Subcutaneous abdominal adipose tissue (tissue), 5 donors: ENCODE results near the gene MRPL53.

ENCODE experiments used
- H3K27ac ChIP-seq: one replicate; pipeline ENCODE4 v1.7.0; 2013; ENCODE audit warnings: low read depth, mild to moderate bottlenecking, inconsistent platforms, low read length, moderate library complexity
- H3K27me3 ChIP-seq, 5 donors: one replicate each; pipeline ENCODE4 v1.7.0; 2013; ENCODE audit warnings: low read length in 5 of 5, inconsistent platforms in 1 of 5; ENCODE audit not compliant: control insufficient read depth in 5 of 5, insufficient read depth in 4 of 5
- H3K36me3 ChIP-seq, 5 donors: one replicate each; pipeline ENCODE4 v1.7.0; 2013; ENCODE audit warnings: low read length in 5 of 5; ENCODE audit not compliant: control insufficient read depth in 5 of 5, insufficient read depth in 5 of 5
- H3K4me1 ChIP-seq, 5 donors: one replicate each; pipeline ENCODE4 v1.7.0; 2013; ENCODE audit warnings: low read length in 5 of 5, mild to moderate bottlenecking in 3 of 5, moderate library complexity in 1 of 5; ENCODE audit not compliant: control insufficient read depth in 5 of 5, insufficient read depth in 5 of 5
- H3K4me3 ChIP-seq, 5 donors: one replicate each; pipeline ENCODE4 v1.7.0; 2013; ENCODE audit warnings: low read length in 5 of 5, low read depth in 1 of 5
- H3K9ac ChIP-seq, 5 donors: one replicate each; pipeline ENCODE4 v1.7.0; 2013; ENCODE audit warnings: low read length in 5 of 5, mild to moderate bottlenecking in 4 of 5, moderate library complexity in 3 of 5
- H3K9me3 ChIP-seq, 5 donors: one replicate each; pipeline ENCODE4 v1.7.0; 2013; ENCODE audit warnings: low read length in 5 of 5; ENCODE audit not compliant: control insufficient read depth in 5 of 5
- donor health status: healthy.
- donor health status: healthy.
- donor health status: healthy.
- donor health status: healthy.
- donor health status: healthy.

MRPL53 gene

DNA sequence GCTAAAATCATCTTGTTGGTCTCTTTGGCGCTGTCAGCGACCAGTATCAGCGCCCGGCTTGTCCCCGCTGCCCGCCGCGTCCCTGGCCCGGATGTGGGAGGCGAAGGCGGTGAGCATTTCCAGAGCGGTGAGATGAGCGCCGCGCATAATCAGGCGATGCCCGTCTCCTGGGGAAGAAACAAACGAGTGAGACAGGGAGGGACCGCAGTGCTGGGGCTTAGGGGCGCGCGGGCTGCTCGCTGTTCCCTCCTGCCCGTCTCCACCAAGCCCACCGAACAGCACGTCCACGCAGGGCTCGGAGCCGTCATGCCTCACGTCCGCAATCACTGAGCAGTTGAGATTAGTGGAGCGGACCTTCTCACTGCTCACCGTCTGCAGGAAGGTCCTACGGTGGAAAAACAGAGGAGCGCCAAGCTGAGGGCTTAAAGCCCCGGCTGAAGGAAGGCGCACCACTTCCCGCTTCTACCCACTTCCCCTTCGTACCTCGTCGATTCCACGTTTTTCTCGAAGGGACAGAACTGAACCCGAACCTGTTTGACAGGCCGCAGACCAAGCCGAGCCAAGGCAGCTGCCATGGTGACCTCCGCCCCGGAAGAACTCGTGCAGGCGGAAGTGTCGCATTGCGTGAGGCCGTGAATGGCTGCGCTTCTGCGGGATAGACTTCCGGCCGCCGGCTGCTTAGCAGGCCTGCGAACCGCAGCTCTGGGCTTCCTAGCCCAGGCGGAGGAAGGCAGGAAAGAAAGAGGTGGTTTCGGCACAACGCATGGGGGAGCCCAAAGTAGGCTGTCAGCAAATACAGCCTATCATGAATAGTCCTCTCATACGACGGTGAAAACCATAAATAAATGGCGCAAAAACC, at the start of gene MRPL53:
Gene MRPL53, minus strand, starts transcription at position 595 of the 859 bp plus-strand sequence. Its CDS starts 20 bp downstream, at position 575.
- peak within 1 kb of the TSS; percentile 77 to 92 (median 84) for H3K9ac ChIP-seq
- peaks cover 2 to 28% (median 27%) of the 10 kb centered on the region in 5 donors for H3K4me1 ChIP-seq
- no peaks in the 10 kb centered on the region for H3K27me3 ChIP-seq
- H3K9me3 ChIP-seq: no peaks in the 10 kb centered on the region
- peak within 1 kb of the TSS; percentile 93 for H3K27ac ChIP-seq
- peak within 1 kb of the TSS; percentile 86 to 98 (median 92) for H3K4me3 ChIP-seq
- peaks cover 0 to 24% (median 17%) of the 10 kb centered on the region in 5 donors for H3K36me3 ChIP-seq

DNA sequence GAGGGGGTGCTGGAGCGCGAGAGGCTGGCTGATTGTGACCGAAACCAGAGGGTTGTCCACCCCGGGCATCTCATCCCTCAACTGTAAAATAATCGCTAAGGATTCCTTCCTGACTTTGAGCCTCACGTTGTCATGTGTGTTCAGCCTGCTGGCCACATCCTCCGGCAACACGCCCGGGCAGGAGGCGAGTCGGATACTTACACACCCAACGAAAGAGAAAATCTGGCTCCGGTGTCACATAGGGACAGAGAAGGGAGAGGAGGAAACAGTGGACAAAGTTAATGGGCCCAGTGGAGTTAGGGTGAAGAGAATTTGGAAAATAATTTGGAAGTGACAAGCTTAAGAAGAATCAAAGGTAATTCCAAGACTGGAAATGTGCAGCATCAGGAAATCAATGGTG, 44.2 kb upstream of the MRPL53 start:
- Histone ChIP-seq H3K9ac (no peak overlapping the region), H3K36me3 (no peaks in the 10 kb centered on the region), H3K9me3 (no peaks in the 10 kb centered on the region), H3K27ac (no peak overlapping the region), H3K27me3 (peaks cover 55 to 84% (median 69%) of the 10 kb centered on the region in 5 donors), H3K4me1 (peaks cover 0 to 29% (median 24%) of the 10 kb centered on the region in 5 donors), H3K4me3 (peak overlapping the region in 4 of 5 donors; percentile 44 to 65 (median 48))

DNA sequence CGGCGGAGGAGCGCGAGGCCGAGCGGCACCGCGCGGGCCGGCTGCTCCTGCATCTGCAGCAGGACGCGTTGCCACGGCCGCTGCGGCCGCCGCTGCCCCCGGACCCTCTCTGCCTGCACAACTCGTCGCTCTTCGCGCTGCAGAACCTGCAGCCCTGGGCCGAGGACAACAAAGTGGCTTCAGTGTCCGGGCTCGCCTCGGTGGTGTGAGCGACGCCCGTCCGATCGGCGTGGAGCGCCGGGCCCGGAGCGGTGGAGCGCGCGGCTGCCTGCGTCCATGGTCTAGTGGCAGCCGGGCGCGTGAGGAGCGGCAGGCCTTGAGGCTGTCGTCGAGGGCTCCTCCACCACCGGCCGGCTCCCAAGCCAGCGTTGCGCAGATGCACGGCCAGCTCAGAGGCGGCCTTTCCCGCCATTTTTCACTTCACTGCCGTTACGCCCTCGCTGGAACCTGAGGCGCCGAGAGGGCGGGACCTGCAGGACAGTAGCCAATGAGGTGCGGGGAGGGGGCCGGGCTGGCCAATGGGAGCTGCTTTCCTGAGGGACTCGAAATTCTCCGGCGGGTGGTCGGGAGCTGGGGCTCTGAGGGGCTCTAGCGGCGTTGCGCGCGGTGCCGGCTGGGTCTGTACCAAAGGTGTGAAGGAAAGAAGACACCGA, 43.6 kb upstream of the MRPL53 start:
- Histone ChIP-seq H3K27ac (no peak overlapping the region), H3K9ac (no peak overlapping the region), H3K9me3 (no peaks in the 10 kb centered on the region), H3K4me3 (peak overlapping the region in 4 of 5 donors; percentile 44 to 65 (median 48)), H3K4me1 (peaks cover 0 to 29% (median 24%) of the 10 kb centered on the region in 5 donors), H3K27me3 (peaks cover 60 to 90% (median 75%) of the 10 kb centered on the region in 5 donors), H3K36me3 (no peaks in the 10 kb centered on the region)

DNA sequence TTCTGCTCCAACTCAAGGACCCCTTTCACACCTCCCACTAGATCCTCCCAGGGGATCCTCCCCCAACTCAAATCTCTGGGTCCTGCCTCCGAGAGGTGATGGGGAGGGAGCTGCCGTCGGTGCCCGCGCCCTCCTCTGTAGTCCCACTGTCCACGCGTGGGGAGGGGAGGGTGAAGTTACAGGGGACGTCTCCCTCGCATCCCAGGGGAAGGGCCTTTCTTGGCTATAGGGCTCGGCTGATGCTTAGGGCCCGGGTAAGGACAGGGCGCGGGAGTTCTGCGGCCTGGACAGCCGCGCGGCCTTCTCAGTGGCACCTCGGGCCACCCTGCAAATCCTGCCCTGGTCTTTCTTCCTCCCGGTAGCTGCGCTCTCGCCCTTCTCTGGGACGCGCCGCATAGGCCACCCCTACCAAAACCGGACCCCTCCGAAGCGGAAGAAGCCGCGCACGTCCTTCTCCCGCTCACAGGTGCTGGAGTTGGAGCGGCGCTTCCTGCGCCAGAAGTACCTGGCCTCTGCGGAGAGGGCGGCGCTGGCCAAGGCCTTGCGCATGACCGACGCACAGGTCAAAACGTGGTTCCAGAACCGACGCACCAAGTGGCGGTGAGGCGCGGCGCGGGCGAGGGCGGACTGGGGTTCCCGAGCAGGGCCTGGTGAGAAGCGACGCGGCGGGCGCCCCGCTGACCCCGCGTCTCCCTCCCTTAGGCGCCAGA, 42.9 kb upstream of the MRPL53 start:
- Histone ChIP-seq H3K27ac (no peak overlapping the region), H3K4me3 (peak overlapping the region in 3 of 5 donors; percentile 45 to 65 (median 52)), H3K36me3 (no peaks in the 10 kb centered on the region), H3K9me3 (no peaks in the 10 kb centered on the region), H3K4me1 (peaks cover 0 to 29% (median 24%) of the 10 kb centered on the region in 5 donors), H3K9ac (no peak overlapping the region), H3K27me3 (peaks cover 63 to 91% (median 77%) of the 10 kb centered on the region in 5 donors)

DNA sequence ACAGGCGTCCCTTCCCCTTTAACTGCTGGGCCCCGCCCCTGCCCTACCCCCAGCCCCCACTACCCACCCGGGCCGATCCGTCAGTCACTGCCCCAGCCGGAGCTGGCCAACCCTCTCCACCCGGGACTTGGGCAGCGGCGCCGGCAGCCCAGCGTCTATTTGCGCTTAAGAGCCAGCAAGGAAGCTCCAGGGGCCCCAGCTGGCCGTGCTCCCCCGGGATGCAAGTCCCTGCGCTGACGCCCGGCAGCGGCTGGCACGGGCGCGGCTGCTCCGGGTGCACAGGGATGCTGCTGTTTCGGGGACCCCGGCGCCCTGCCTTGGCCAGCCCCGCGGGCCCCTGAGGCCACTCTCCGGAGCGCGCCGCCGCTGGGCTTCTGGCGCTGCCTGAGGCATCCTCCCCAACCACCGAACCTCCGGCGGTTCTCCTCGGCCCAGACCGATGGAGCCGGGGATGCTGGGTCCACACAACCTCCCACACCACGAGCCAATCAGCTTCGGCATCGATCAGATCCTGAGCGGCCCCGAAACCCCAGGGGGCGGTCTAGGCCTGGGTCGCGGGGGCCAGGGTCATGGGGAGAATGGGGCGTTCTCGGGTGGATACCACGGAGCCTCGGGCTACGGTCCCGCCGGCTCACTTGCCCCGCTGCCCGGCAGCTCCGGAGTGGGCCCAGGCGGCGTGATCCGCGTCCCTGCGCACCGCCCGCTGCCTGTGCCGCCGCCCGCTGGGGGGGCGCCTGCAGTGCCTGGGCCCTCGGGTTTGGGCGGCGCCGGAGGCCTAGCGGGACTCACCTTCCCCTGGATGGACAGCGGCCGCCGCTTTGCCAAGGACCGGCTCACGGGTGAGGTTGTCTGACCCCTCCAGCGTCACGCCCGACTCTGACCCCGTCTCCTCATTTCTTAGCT, 42.1 kb upstream of the MRPL53 start, which contains the start of gene TLX2:
Gene TLX2, plus strand, starts transcription at position 83 of the 903 bp plus-strand sequence. Its CDS starts 357 bp downstream, at position 440.
- Histone ChIP-seq H3K36me3 (no peaks in the 10 kb centered on the region), H3K4me1 (peaks cover 0 to 29% (median 24%) of the 10 kb centered on the region in 5 donors), H3K9ac (no peak within 1 kb of the TSS), H3K4me3 (no peak within 1 kb of the TSS), H3K9me3 (no peaks in the 10 kb centered on the region), H3K27ac (no peak within 1 kb of the TSS), H3K27me3 (peaks cover 64 to 89% (median 75%) of the 10 kb centered on the region in 5 donors)

DNA sequence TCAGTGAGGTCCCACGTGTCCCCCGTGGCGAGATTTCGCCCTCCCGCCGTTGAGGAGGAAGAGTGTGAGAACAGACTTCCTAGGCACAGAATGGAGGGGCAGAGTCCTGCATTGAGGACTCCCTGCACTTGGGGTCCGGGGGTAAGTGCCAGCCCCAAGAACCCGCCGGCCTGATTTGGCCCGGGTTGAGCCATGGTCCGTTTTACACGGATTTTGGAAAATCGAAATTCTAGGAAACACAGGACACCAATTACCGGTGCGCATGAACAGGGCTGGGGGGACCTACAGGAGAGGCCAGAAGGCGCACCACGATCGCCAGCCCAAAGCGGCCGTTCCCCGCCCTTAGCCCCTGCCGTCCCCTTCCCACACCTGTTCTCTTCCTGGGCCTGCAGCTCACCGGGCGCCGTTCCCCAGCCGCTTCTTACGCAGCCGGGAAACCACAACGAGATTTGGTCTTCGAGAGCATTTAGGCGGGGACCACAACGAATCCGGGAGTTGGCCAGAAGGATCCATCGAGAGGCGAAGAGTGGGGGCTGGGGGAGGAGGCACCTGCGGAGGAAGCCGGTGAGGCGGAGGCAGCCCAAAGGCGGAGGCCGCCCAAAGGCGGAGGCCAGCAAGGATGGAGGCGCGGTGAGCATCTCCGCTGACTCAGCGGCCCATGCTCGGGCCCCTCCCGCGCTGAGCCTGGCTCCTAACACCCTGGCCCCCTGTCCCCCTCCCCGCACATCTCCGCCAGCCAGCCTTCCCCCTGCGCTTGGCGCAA, 41.3 kb upstream of the MRPL53 start:
- no peak overlapping the region for H3K4me3 ChIP-seq
- H3K9ac ChIP-seq: no peak overlapping the region
- peaks cover 0 to 29% (median 24%) of the 10 kb centered on the region in 5 donors for H3K4me1 ChIP-seq
- H3K36me3 ChIP-seq: no peaks in the 10 kb centered on the region
- H3K27me3 ChIP-seq: peaks cover 61 to 81% (median 70%) of the 10 kb centered on the region in 5 donors
- H3K9me3 ChIP-seq: no peaks in the 10 kb centered on the region
- no peak overlapping the region for H3K27ac ChIP-seq

DNA sequence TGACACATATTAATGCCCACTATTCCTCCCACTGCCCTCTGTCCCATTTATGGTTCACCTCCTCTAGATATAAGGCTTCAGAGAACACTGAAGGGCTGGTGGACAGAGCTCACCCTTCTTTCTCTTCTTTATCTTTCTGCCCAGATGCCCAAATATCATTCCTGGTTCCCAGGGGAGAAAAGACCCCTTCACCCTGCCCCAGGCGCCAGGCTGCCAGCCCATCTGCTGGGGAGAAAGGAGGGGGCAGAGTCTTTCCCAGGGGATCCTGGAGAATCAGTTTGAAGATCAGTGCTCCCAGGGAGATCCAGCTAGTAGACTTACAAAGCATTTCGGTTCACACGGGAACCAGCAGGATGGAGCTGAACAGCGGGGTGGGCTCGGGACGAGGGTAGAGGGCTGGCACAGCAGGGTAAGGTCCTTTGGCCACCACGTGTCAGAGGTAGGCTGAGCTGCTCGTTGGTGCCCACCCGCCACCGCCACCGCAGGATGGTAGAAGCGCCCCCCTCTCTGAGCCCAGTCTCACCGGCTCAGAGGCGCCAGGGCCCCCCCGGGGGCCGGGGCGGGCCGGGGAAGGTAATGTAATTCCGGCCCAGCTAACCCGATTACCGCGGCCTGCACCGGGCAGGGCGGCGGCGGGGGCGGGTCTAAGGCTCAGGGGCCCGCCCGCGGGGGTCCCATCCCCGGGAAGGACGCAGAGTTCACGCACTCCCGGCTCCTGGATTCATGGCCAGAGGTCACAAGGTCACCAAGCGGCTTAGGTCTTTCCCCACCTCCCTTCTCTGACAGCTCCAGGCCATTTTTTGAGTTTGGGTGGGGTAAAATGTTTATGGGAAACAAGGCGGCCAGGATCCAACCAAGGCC, 40.5 kb upstream of the MRPL53 start:
- Histone ChIP-seq H3K4me1 (peaks cover 0 to 34% (median 29%) of the 10 kb centered on the region in 5 donors), H3K9ac (no peak overlapping the region), H3K9me3 (no peaks in the 10 kb centered on the region), H3K36me3 (no peaks in the 10 kb centered on the region), H3K4me3 (no peak overlapping the region), H3K27ac (no peak overlapping the region), H3K27me3 (peaks cover 54 to 73% (median 62%) of the 10 kb centered on the region in 5 donors)
